Left lobe of liver (tissue), 2 donors: ENCODE results near the gene TAGAP. TPM values are rescaled to one million over a fixed set of nuclear protein-coding genes. Genes with fewer than 3 reads are reported as not detected.
"Not testable (repeated sequence)": the region's sequence is repeated elsewhere in the genome, so short reads cannot be mapped to it uniquely, and the experiment has no call there.

Experiments
- ATAC-seq: fragments of 200-7000 bp; cut with Tn5 transposase; one replicate; pipeline ENCODE4 v1.9.1; 2020; ENCODE audit warnings: mild to moderate bottlenecking, moderate library complexity
- DNase-seq: peaks from one replicate; pipeline ENCODE4 v3.0.0-alpha.2; 2020; ENCODE audit warnings: low spot score
- total RNA-seq: library from RNA; stranded (reverse); gene quantifications from one replicate; pipeline ENCODE4 v1.2.1, GENCODE V29; 2021
- donor health status: DM: no; HTN: no; CAD: no; lungs with moderate emphysema.
- donor health status: DM: no; HTN: yes; CAD: no.

The TAGAP gene
- total RNA-seq, 1 donor from 2014 or later: 0.45 TPM

GRCh38 chr6:159047891-159048685 lies 3.3 kb upstream of the TAGAP start:
- no peak for ATAC-seq
- no peak for DNase-seq

DNA sequence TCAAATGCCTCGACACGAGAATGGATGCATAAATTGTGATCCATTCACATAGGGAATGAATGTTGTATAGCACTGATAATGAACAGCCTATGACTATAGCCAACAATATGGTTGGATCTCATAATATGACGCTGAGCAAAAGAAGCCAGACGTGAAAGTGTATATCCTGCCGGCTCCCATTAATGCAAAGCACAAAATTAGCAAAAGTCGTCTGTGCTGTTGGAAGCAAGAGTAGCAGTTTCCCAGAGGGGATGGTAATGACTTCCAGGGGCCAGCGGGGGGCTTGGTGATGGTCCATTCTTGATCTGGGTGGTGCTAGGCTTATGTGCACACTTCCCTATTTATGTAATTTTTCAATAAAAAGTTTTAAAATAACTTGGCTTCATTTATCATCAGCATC lies 1.0 kb upstream of the TAGAP start:
- ATAC-seq (no peak), DNase-seq (no peak)

- DNase-seq (no peak), ATAC-seq (no peak)
Measured at GRCh38 chr6:159043947-159044346, 844 bp downstream of the TAGAP start.

- no peak for DNase-seq
- no peak for ATAC-seq
Measured at GRCh38 chr6:159043251-159043650, 1.5 kb downstream of the TAGAP start.

GRCh38 chr6:159042826-159043181 lies 2.0 kb downstream of the TAGAP start:
- DNase-seq (no peak), ATAC-seq (no peak)

DNA sequence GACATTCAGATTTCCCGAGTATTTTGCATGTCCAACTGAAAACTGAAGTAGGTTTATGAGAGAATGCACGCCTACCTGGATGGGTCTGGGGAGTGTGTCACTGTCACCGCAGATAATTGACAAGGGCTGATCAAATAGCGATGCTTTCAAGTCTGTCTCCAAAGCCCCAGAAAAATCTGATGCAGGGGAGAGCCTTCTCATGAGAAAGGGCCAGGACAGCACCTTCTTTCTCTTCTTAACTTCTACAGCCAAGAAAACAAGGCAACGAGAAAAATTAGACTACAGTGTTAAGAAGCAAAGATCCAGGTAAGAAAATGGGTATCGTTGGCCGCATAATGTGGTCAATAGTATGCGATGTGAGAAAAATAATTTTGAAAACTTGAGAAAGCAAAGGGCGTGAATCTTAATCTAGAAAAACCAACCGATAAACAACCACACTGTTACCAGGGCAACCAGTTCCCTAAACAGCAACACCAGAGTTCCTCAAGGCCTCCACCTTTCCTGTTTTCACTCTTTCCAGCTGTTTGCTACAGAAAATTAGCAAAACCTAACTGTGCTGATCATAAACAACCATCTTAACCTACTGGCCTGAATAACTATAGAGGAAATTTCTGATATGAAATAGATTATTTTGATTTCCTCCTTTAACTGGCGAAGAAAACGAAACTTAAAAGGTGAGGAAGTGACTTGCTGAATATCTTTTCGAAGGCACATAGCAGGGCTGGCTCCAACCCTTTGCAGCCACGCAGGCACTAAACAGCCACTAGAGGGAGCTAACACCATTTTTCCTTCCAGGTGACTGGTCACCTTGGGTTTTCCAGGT lies 2.6 kb downstream of the TAGAP start:
- ATAC-seq (peak; percentile 99), DNase-seq (peak; percentile 74)

GRCh38 chr6:159041181-159041580 lies 3.6 kb downstream of the TAGAP start:
- ATAC-seq (no peak), DNase-seq (no peak)

DNA sequence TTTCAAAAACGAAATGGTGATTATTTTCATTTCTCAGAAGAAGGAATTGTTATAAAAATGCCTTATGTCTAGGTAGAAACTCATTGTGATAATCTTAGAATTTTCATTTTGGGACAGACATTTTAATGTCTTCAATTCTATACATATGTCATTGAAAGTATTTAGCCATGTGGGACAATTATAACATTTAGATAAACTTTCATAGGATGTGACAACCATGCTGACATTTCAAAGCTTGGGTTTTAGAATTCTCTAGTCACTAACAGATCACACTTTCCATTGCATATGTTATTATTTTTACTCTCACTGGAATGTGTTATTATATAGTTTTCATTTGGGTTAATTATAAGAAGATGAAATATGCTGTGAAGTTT lies 4.9 kb downstream of the TAGAP start:
- DNase-seq (no peak), ATAC-seq (no peak)

DNA sequence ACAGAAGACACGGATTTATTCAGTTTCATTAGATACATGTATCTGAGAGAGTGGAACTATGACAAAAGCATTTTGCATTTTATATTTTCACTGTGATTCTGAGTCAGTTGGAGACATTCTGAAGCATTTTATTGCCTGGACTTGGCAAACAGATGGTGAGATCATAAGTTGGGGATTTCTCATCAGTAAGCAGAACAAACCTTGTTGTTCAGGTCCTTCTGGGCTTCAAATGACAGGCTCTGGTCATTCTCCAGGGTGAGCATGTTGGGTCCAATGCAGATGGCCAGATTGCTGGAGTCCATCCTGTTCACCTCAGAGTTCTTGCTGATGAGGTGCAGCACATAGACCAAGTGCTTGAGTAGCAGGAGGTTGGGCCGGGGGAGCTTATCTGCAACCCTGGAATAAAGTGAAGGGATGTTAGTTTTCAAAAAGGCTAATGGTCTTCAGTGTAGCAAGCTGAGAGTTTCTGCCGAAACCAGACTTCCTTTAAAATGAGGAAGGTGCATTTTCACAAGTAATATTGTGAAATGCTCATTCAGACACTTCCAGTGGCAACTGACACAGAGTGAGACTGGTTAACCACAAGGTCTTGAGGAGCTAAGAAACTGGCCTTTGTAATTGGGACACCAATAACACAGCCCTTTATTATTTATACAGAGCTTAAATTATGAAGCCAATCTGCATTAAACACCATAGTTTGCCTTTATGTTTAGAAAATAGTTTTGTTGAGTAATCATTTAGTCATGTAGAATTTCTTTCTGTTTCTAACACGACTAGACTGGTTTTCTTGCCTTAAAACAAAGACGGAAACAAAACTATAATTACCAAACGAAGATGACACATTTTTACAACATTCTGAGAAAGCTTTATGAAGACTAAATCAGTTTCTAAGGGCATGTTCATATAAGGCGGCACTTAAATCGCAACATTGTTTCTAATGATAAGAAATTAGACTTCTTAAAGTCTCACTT lies 5.6 kb downstream of the TAGAP start:
- ATAC-seq: no peak
- DNase-seq: no peak

DNA sequence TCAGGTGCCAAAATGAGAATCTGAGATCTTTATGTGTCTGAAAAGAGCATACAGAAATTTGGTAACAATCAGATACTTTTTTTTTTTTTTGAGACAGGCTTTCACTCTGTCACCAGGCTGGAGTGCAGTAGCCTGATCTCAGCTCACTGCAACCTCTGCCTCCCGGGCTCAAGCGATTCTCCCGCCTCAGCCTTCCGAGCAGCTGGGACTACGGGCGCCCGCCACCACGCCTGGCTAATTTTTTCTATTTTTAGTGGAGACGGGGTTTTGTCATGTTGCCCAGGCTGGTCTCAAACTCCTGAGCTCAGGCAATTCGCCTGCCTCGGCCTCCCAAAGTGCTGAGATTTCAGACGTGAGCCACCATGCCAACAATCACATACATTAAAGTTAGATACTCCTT lies 6.5 kb downstream of the TAGAP start:
- not testable (repeated sequence) for ATAC-seq, DNase-seq

GRCh38 chr6:159037756-159038290 lies 7.0 kb downstream of the TAGAP start:
- no peak for ATAC-seq
- no peak for DNase-seq

DNA sequence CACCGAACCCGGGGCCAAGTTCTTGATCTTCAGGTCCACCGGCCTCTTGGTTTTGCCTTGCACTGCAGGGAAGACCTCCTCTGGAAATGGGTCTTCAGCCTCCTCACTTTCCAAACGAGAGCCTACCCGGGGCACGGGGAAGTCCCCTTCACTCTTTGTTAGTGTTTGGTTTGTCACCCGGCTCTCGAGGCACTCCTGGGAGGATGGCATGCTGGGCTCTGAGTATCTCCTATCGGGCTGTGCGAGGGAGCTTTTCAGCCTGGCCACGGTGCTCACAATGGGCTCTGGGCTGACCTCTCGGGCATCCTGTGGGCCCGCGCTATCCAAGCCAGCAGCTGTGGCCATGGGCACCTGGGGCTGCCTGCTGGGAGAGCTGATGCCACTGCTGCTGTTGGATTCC lies 8.1 kb downstream of the TAGAP start:
- DNase-seq (no peak), ATAC-seq (no peak)

DNA sequence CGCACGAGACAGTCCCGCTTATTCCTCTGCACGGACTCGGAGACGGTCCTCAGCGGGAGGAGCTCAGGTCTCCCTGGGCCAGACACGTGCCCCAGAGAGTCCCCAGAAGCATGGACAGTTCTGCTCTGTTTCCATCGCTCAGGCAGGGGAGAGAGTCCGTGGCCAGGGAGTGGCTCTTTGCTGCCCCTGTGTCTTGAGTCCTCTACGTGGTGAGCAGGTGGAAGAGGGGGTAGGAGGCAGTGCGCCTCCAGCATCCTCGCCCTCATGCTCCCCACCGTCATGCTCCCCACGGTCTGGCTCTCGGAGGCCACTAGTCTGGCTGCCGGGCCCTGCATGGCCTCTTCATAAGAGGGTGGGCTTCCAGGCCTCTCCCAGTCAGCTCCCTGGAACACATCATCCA lies 8.9 kb downstream of the TAGAP start:
- ATAC-seq: no peak

DNA sequence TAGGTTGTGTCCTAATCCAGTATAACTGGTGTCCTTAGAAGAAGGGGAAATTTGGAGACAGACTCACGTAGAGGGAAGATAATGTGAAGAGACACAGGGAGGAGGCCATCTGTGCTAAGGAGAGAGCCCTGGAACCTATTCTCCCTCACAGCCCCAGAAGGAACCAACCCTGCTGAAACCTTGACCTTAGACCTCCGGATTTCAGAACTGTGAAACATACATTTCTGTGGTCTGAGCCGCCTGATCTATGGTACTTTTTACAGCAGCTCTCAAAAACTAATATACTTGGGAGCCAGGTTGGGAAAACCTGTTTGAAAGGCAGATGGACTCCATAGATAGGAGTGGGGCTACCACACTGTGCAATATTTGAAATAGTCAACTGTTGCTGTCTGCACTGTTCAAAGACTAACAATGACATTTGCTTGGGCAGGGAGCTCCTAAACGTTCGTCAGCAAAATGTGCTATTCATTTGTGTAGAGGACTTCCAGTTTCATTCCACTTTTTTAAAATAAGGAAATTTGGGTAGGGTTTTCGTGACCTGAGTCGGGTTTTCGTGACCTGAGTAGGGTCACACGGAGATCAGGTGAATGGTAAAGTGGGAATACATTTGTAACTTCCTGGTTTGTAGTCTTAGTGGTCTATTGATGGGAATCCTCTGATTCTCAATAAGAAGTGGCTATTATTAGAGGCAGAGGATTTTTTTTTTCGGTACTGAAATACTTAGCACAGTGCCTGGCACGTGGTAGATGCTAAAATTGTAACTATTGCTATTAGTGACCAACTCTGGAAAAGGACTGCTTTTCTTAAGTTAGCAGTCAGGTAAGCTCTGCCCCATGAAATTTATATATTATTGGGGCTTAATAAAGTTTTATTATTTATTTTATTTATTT lies 11.4 kb downstream of the TAGAP start:
- ATAC-seq: no peak

More for the DNA sequence above, 8.9 kb downstream of the TAGAP start:
- no peak for DNase-seq

GRCh38 chr6:159031846-159032245 lies 12.9 kb downstream of the TAGAP start:
- DNase-seq (no peak), ATAC-seq (no peak)

More for the DNA sequence above, 11.4 kb downstream of the TAGAP start:
- DNase-seq: no peak

DNA sequence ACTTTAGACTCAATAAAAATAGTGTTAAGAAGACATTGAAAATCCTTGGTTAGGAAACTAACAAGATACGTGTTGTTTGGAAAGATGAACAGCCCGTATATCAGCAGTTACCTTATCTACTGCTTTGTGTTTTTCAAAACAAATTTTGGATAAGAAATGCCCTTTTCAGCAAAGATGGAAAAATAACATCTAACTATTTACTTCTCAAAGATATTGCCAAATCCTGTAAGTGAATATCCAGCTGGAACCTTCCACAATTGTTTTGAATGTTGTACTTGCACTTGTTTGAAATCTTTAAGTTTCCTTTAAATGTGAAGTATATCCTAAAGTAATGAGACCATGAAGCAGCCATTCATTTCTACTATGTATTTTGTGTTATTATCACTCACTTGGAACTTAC lies 14.6 kb downstream of the TAGAP start:
- DNase-seq: no peak
- ATAC-seq: no peak

GRCh38 chr6:159025224-159025623 lies 19.6 kb downstream of the TAGAP start:
- DNase-seq, ATAC-seq: not testable (repeated sequence)

DNA sequence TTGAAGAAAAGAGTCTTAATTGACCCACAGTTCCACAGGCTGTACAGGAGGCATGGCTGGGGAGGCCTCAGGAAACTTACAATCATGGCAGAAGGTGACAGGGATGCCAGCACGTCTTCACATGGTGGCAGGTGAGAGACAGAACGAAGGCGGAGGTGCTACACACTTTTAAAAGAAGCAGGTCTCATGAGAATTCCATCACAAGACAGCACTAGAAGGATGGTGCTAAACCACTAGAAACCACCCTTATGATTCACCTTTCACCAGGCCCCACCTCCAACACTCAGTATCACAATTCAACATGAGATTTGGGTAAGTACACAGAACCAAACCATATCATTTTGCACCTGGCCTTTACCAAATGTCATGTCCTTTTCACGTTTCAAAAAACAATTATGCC lies 20.9 kb downstream of the TAGAP start:
- DNase-seq (no peak), ATAC-seq (no peak)

DNA sequence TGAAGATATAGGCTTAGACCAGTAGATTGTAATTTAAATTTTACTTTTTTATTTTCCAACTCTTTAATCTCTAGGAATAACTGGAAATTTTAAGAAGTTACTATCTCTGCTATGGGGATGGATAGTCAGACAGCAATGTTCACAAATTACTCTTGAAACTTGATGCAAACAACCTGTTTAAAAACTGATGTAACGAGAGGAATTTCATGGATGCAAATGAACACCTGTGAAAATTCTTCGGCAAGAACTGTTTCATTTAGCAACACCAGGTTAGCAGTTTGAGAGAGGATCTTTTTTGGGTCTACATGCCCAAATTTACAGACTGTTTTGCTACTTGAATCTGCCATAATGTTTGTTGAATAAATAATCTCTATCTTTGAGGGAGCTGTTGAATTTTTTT lies 24.8 kb downstream of the TAGAP start:
- ATAC-seq: no peak

More for the DNA sequence above, 24.8 kb downstream of the TAGAP start:
- DNase-seq: no peak
